NK-92 treated with Interleukin-12 subunit alpha and Interleukin-12 subunit beta, amount 100 ng/mL, for 24 hours (cell line): ENCODE data around the gene IP6K3.

ENCODE experiments used
- DNase-seq: peaks from one replicate; lab custom pipeline; 2025; lab: John Stamatoyannopoulos, UW

IP6K3 gene

DNA sequence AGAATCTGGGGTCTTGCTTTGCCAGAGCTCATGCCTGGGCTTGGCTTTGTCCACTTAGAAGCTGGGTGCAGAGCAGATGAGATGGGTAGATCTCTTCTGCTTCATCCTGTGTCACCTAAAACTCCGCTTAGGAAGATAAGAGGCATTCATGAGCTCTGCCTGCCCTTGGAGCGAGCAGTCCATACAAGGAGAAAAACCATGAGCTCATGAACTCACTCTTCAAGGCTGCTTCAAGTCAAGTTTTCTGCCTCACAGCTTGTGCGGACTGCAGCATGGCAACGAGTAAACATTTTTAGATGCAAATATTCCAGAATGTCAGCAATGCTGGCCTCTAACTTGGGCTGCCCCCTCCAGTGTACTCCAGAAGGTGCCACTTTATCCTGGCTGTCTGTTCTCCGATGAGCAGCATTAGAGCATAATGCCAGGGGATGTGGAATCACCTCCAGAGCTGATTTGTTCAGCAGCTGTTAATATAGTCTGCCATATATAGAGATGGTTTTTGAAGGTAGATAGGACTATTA is 24.5 kb downstream of the IP6K3 start:
- DNase-seq, result no peak

DNA sequence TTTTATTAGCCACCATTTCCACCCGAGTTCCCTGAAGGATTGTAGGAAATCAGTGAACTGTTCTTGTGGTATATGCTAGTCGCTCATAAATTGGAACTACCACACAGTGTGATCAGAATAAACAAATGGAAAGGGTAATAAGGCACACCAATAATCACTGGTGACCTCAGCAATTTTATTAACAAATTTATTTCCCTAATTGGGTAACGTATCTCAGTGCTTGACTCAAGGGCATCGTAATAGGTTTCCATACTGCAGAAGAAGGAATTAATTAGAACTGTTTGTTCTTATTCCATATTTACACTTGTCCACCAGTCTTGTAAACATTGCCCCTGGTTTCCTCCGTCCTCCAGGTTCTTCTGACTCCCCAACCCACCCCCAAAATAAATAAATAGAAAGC is 25.2 kb downstream of the IP6K3 start:
- no peak for DNase-seq

DNA sequence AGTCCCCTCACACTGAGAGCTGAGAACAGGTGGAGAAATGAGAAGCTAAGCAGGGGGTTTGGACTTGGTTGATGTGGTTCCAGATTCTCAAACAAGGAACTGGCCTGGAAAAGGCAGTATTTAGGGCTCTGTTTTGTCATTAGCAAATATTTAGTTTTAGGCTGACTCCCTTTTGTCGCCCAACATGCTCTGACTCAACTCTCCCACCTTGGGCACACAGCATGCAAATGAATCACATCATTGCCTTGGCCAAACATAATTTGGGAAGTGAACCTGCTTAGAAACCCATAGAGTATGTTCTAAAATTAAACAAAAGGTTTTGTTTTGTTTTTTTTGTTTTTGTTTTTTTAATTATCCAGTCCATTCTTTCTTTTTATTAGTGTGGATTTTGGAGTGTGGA is 25.7 kb downstream of the IP6K3 start:
- DNase-seq, result no peak

DNA sequence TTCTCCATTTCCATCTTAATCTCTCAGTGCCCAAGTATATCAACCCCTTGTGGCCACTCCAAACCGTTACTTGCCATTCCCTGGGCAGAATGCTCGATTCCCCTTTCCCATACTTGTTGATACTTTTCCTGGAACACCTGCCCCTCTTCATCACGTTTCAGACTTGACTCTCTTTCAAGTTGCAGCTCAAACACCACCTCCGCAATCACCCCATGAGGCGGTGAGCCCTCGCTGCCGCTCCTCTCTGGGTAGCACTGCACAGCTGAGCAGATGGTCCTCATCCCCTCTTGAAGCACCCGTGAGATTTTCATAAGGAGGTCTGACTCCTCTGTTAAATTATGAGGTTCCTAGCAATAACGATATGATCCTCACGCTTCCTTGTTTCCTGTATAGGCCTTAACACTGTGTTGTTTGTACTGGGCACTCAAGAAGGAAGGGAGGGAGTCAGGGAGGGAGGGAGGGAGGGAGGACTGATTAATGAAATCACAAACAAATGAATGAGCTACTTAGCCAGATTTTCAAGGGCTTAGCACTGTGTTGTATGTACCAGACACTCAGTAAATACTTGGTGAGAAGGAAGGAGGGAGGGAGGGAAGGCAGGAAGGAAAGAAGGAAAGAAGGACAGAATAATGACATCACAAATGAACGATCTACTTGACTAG is 27.2 kb downstream of the IP6K3 start:
- no peak for DNase-seq

DNA sequence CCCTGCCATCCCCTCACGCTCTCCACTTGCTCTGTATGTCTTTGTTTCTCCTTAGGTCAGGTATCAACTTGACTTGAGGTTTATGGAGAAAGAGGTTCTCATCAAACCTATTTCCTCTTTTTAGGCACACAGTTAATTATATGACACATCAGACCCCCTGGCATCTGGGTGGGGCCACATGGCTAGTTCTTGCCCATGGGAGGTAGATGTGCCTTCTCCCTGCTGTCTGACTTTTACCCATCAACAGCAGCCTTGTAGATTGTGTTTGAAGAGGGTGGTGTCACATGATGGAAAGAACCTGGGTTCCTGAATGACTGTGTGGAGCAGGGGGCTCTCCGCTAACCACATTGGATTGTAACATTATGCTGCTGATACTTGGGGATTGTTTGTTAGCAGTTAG is 28.0 kb downstream of the IP6K3 start:
- DNase-seq, result no peak

DNA sequence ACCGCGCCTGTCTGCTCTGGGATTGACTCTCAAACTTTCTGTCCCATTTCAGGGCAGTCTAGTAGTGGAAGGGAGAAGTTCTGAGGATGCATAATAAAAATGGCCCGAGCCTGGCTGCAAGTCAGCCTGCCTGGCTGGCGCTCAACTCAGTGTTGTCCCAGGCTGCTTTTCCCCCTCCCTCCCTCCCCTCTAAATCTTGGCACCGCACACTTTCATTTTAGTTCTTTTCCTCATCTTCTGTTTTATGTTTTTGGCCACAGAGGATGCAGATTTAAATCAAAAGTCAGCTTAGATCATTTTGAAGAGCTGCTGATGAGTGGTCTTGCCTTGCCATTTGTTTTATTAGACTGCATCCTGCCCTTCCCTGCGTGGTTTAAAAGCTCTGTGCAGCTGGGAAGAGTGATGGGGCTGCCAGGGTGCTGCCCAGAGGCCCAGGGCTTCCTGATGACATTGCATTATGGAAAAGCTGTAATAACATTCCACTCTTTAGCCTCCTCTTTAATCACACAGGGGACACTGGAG is 28.7 kb downstream of the IP6K3 start:
- DNase-seq, result no peak

DNA sequence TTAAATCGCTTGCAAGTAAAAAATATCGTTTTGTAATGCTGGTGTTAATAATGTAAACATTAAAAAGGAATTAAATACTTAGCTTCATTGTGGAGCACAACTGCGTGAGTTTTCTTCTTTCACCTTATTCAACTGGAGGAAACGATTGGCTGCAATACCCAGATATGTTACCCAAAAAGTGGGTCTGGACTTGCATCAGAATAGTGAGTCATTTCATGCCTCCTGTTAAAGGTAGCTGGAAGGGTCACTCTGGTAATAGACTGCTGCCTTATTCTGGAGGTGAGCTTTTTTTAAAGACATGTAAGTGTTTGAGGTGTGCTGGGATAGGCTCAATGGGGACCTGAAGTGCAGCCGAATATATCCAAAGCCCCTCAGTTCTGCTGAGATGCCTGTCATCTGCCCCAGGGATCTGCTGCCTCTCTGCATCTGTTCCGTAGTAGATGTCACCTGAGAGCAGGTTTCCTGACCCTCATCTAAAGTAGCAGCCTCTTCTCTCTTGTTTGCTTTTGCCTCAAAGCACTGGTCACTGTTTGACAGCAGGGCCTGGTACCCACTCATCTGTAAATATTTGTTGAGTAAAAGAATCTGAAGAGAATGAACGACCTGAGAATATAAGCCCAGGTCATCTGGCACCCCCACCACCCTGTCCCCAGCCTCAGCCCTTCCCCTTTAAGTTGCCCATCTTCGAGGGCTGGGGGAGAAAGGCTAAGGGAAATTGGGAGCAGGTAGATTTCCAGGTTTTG is 29.6 kb downstream of the IP6K3 start:
- DNase-seq, result no peak

DNA sequence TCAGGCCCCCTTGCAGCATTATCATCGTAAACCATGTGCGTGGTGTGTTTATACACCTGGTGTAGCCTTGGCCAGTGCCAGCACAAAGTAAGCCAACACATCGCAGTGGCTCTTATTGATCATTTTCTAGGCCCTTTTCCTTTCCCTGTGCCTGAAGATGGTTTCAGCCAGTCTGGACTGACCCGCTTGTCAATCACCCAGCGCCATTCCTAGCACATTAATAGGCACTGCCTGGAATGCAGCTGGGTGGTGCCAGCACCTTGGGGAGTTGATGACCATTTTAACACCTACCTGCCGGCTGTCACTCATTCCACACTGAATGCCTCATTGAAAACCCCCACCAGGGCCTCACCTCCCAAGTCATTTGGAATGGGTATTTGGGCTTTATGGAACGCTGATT is 30.3 kb downstream of the IP6K3 start:
- no peak for DNase-seq

DNA sequence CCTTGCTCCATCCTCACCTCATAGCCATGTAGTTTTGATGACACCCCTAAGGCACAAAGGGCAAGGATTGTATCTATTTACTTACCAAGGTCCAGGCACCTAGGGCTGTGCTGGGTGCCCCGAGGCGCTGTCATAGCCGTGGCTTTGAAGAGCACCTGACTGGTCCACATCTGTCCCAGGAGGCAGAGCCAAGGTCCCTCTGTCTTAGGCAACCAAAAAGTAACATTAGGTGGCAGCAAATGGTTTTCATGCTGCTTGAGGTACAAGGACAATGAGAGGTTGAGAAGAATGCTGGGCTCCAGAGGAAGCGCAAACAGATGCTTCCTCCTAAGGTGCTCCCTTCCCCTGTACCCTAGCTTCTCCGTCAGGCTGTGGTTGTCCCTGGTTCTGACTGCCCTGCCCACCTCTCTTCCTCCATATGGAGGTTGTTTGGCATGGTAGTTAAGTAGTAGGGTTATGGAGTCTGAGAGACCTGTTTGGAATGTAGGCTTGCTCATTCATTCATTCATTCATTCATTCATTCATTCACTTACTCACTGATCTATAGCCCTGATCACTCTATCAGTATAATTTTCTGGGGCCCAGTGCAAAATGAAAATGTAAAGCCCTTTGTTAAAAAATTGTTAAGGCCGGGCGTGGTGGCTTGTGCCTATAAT is 32.2 kb downstream of the IP6K3 start:
- no peak for DNase-seq

DNA sequence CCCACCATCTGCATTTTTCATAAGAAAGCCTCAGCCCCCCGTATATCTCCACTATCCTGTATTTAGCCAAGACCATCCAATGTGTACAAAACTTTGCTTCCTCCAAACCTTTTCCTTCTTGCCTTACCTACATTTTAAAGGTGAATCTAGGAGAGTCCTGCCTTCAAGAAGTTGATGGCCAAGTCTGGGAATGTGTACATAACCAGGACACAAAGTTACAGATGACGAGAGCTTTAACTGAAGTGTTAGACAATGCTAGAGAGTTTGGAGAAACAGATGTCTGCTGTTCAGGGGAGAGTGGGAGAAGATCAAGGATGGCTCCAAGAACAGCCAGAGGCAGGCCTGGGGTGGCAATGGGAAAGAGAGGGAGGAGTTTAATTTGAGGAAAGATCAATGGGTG is 32.9 kb downstream of the IP6K3 start:
- no peak for DNase-seq

DNA sequence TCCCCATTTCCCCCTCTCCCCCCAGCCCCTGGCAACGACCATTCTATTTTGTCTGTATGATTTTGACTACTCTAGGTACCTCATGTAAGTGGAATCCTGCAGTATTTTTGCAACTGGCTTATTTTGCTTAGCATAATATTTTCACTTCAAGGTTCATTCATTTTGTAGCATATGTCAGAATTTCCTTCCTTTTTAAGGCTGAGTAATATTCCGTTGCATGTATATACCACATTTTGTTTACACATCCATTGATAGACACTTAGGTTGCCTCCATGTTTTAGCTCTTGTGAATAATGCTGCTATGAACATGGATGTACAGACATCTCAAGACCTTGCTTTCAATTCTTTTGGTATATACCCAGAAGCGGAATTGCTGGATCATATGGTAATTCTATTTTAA is 33.8 kb downstream of the IP6K3 start:
- DNase-seq, result no peak

DNA sequence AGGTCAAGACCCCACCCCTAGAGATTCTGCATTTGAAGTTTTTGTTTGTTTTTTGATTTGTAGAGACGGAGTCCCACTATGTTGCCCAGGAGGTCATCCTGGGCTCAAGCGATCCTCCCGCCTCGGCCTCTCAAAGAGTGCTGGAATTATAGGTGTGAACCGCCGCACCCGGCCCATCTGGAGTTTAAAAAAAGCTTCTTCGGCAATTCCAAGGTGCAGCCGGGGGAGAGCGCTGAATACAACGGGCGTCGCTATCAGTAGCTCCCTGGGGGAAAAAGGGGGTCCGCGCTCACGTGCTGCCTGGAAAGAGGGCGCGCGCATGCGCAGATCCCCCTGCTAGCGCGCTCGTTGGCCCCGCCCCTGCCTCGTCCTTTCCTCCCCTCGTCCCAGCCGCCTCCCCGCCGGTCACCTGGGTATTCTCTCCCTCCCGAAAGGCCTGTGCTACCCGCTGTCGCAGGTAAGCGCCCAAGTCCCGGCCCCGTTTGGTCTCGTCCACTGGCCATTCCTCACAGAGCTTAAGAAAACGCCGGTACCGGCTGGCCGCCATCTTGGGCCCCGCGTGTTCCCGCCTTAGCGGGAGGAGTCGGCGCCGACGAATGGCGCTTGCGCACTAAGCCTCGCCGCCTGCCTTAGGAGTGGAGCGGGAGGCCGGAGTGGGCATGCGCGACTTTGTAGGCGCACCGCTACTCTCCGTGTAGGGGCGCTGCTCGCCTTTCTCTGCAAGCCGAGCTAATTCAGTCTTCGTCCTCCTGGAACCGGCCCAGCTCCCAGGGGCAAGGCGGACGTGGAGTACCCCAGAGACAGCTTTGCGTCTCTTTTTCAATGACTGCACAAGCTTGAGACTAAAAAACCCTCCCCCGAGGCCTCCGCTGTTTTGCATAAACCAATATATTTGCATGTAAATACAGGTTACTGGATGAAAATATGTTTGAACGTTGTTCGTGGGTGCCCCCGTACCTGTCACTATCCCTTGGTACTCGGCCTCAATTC is 35.3 kb downstream of the IP6K3 start, which contains the start of gene UQCC2:
UQCC2 (minus strand) TSS at position 561 of the 990 bp plus-strand sequence; CDS start at position 547, 14 bp downstream.
- peak; percentile 97 for DNase-seq

DNA sequence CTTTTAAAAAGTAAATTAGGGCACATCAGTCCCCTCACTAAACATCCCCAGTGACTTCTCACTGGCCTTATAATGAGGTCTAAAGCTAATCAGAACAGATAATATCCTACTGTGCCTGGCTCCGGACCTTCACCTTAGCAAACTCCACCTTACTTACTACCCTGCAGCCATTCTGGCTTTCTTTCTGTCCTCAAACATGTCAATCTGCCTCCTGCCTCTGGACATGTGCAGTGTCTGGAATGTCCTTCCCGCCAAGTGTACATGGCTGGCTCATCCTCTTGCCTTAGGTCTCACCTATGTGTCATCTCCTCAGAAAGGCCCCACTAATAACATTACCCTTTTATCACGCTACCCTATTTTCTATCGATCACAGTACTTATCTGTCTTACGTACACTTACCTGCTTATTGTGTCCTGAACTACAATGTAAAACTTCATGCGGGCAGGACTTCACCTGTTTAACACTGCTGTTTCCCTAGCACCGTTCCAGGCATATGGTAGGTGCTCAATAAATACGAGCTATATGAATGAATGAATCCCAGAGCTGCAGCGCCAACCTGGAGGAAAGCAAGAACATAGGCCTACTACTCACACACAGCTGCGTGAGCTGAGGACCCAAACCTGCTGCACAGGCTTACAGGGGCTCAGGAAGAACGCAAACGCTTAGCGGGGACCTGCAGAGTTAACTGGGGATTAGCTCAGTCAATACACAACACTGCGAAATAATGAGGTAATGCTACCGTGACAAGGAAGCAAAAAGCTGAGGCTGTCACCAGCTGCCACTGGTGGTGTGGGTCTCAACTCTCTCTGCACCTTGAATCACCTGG is 36.2 kb downstream of the IP6K3 start:
- DNase-seq, result no peak

DNA sequence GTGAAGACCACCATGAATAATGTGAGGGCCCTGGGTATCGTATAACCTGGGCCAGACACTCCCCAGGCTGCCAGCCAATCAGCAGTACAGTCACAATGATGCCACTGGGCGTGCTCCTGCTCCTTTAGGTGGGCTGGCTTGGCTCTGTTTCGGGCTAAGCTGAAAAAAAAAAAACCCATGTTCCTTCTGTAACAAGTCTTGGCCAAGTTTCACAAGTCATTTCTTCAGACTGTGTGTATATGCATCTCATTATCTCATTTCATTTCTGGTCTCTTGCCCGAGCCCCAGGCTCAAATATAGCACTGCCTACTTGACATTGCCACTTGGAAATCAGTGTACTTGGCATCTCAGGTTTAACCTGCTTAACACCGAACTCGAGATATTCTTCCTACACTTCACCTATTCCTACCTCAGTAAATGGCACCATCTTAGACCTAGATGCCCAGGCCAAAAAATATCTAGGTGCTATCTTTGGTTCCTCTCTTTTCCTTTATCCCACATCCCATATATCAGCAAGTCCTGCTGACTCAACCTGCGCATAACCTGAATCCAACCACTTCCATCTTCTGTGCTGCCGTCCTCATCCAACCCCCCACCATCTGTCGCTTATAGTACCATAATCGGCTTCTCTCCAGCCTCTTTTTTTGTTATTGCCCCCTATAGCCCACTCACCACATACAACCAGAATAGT is 37.0 kb downstream of the IP6K3 start:
- no peak for DNase-seq

DNA sequence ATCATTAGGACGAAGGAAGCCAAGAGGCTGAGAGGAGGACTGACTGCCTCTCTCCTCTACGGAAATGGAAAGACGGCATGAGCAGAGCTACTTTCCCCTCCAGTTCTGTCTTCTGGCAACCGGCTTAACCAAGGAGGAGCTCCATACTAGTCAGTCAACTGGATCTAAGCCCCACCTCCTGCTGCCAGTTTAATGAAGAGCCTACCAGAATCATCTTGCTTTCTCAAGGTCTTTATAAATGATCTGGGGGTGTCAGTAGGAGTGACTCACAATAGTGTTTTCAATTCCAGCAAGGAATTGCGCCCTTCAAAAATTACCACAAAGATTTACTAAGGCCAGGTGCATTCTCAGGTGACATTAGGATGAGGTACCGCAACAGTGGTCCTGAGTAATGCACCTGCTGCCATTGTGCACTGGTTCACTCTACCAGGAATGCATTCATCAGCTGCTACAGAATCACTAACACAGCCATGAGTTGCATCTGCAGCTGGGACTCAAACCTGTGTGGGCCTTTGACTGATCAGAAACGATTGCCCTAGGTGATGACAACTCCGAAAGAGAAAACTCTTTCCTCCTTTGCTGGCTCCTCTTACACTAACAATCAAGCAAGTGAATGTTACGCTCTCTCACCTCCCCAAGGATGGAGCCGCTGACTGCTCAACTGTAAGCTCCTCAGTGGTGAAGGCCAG is 38.0 kb downstream of the IP6K3 start:
- DNase-seq, result no peak

DNA sequence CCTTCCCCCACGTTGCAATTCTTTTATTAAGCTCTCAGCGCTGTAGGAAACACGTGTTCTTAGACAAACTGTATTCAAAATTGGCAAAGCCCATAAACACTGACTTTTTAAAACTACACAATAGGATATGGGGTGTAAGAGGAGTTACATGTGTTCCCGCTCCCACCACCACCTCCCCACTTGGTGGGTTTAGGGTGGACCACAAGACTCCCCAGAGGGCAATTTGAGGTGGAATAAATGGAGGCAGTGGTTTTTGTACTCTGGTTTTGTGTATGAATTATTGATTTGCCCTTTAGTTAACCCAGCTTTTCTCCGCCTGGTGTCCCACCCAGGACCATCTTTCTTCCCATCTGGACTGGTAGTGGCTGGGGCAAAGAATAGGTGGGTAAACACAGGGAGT is 38.9 kb downstream of the IP6K3 start:
- DNase-seq, result no peak

DNA sequence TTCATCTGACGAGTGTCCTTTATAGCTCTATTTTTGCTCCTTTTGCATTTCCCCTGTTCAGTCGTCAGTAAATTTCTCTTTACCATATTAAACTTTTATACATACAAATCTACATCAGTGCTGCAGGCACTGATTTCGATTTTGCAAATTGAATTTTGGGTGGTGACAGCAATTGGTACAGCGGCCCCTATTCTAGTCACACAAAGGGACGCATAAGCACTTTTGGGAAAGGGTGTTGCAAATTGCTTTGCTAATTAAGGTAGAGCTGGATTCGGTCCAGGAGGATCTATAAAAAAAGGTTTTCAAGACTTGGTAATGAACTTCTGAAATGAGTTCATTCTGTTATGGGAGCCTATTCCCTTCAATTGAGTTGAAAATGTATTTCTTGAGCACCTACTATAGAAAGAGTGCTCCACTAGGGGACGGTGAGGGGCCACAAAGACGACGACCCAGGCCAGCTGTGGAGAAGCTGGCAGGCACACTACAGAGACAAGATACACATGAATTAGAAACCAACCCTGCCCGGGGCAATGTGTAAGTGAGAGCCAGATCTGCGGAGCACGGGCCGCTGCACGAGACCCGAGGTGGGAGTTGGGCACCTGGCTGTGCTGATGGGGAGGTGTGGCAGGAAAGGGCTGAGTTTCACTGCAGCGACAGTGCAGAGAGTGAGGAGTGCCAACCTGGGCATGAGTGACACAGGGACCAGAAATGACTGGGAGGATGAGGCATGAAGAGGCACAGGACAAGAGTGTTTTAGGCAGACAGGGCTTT is 40.6 kb downstream of the IP6K3 start:
- DNase-seq, result no peak

DNA sequence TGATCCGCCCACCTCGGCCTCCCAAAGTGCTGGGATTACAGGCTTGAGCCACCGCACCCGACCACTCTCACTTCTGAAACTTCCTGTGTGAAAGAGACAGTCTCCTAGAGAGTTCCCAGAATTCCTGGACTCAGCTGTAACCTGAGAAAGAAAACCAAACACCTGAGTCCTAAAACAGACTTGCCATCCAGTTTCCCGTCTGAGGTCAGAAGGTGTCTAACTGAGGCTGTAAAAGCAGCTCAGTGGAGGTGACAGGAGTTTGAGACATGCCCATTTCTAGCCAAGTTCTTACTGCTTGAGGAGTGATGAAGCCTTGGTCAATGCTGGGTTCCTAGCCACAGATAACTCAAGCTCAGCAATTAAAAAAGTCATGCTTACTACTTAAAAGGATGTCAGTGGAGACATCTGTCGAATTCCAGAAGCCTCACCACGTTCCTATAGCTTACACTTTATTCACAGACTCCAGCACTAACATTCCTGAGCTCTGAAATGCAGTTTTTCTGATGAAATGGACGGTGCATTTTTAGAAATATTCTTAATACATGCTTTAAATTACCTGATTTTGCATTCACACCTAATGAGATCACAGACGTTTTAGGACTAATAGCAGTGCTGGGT is 41.3 kb downstream of the IP6K3 start:
- DNase-seq, result no peak
